HepG2 (cell line): ENCODE measurements around the gene ANO2. TPM values are rescaled to one million over a fixed set of nuclear protein-coding genes. Genes with fewer than 3 reads are reported as not detected.

Experiments
- ATAC-seq: fragments of 200-7000 bp; cut with Tn5 transposase; 3 replicates; pipeline ENCODE4 v1.9.1; 2020; ENCODE audit warnings: mild to moderate bottlenecking, moderate library complexity
- BruUV-seq: library from RNA; stranded (reverse); fragments of 400-500 nt; replicated peaks from 2 replicates; lab custom pipeline; 2021; lab: Mats Ljungman, UMichigan
- CTCF ChIA-PET: fragments of 300-600 bp; formaldehyde crosslinking; extraction: SDS; loops from one replicate; lab custom pipeline; 2021; ENCODE audit warnings: low total read pairs, inconsistent platforms, low intra/inter-chr PET ratio; lab: Yijun Ruan, JAX
- POLR2A ChIA-PET: fragments of 350-600 bp; sonication (Branson Sonifier 250); formaldehyde crosslinking; loops from one replicate; lab custom pipeline; 2020; ENCODE audit warnings: antibody characterized with exemption, inconsistent platforms; lab: Yijun Ruan, JAX
- DNase-seq: peaks from one replicate; pipeline ENCODE4 v3.0.0-alpha.2; 2015; ENCODE audit warnings: low spot score
- FAIRE-seq: peaks from 3 replicates; lab custom pipeline; 2011; peaks lifted over from hg19 to GRCh38; lab: Jason Lieb, UNC
- H2AFZ ChIP-seq: one replicate; pipeline ENCODE4 v1.6.1; 2011; ENCODE audit warnings: low read length, inconsistent platforms
- H3K27ac ChIP-seq: fragments of 300-600 bp; 3 replicates; pipeline ENCODE4 v1.8.0; 2011; ENCODE audit warnings: mixed run types, mild to moderate bottlenecking, mixed read lengths, low read length, inconsistent platforms; ENCODE audit not compliant: insufficient read depth; ENCODE audit errors: extremely low read length
- H3K27me3 ChIP-seq, 2 experiments: fragments of 200-600 bp in 1 of 2; 2 replicates in 1 of 2; 3 replicates in 1 of 2; pipeline versions ENCODE4 v1.6.0 to v1.8.0; 2011; ENCODE audit warnings: low read length in 2 of 2, mild to moderate bottlenecking in 2 of 2, moderate library complexity in 2 of 2, inconsistent platforms in 1 of 2; ENCODE audit not compliant: insufficient read depth in 2 of 2, control insufficient read depth in 1 of 2
- H3K36me3 ChIP-seq, 2 experiments: fragments of 200-600 bp in 1 of 2; replicated peaks in 1 of 2; 2 replicates in 1 of 2; 3 replicates in 1 of 2; pipeline versions ENCODE4 v1.5.1 to v1.8.0; 2011; ENCODE audit warnings: low read length in 2 of 2, inconsistent platforms in 1 of 2; ENCODE audit not compliant: insufficient read depth in 2 of 2, control insufficient read depth in 1 of 2
- H3K4me1 ChIP-seq: 2 replicates; pipeline ENCODE4 v1.5.1; 2012; ENCODE audit warnings: low read length, inconsistent platforms; ENCODE audit not compliant: insufficient read depth
- H3K4me2 ChIP-seq: 2 replicates; pipeline ENCODE4 v1.6.0; 2011; ENCODE audit warnings: low read depth, low read length, inconsistent platforms
- H3K4me3 ChIP-seq, 3 experiments: fragments of 200-600 bp in 1 of 3; sonication (generic), shearing (Covaris generic) in 1 of 3; replicated peaks in 1 of 3; 2 replicates each; pipeline ENCODE4 v1.5.1; 2011 to 2016; ENCODE audit warnings: low read length in 3 of 3, inconsistent platforms in 2 of 3, low read depth in 2 of 3, mild to moderate bottlenecking in 2 of 3, control low read depth in 1 of 3, mixed read lengths in 1 of 3; ENCODE audit not compliant: insufficient read depth in 1 of 3
- H3K79me2 ChIP-seq: one replicate; pipeline ENCODE4 v1.6.1; 2011; ENCODE audit warnings: low read length, inconsistent platforms; ENCODE audit not compliant: insufficient read depth
- H3K9ac ChIP-seq: 2 replicates; pipeline ENCODE4 v1.6.0; 2011; ENCODE audit warnings: mild to moderate bottlenecking, low read depth, low read length, inconsistent platforms; ENCODE audit not compliant: insufficient read depth
- H3K9me3 ChIP-seq: 2 replicates; pipeline ENCODE4 v1.5.1; 2012; ENCODE audit warnings: mild to moderate bottlenecking, low read length
- H4K20me1 ChIP-seq: 2 replicates; pipeline ENCODE4 v1.6.0; 2011; ENCODE audit warnings: inconsistent platforms, mild to moderate bottlenecking, low read length, moderate library complexity; ENCODE audit not compliant: insufficient read depth
- ARID2 ChIP-seq: sonication (generic); formaldehyde crosslinking; IDR thresholded peaks from 2 replicates; pipeline ENCODE4 v1.8.1; 2022; ENCODE audit warnings: mild to moderate bottlenecking, missing genetic modification reagents, borderline replicate concordance
- HNF1A ChIP-seq, 2 experiments: sonication (generic) in 1 of 2; formaldehyde crosslinking in 1 of 2; IDR thresholded peaks; 2 replicates each; pipeline versions ENCODE4 v1.4.0 to v1.6.1; 2016 to 2020; ENCODE audit warnings: borderline replicate concordance in 1 of 2, low read depth in 1 of 2, mild to moderate bottlenecking in 1 of 2, missing genetic modification reagents in 1 of 2
- ZBTB40 ChIP-seq, 2 experiments: fragments of 450-650 bp in 1 of 2; sonication (generic) in 1 of 2; formaldehyde crosslinking in 1 of 2; IDR thresholded peaks; 2 replicates each; pipeline versions ENCODE4 v1.6.1 to v1.8.0; 2016 to 2022; ENCODE audit warnings: antibody characterized with exemption in 1 of 2, mild to moderate bottlenecking in 1 of 2, missing genetic modification reagents in 1 of 2
- WGBS: methylation state at CpG from one replicate; pipeline ENCODE4 v1.1.6; 2017; ENCODE audit warnings: low lambda C conversion rate; 5-methylcytosine and 5-hydroxymethylcytosine counted together
- in situ Hi-C: cut with HindIII; loops from 2 replicates; pipeline ENCODE4 v1.10.0; 2017; ENCODE audit warnings: low pct_unique_long_range_greater_than_20kb; ENCODE audit not compliant: extremely low pct_ligation_motif_present
- intact Hi-C: fragments of 100-400 bp; cut with micrococcal nuclease; formaldehyde crosslinking; loops from one replicate; pipeline ENCODE4 v1.10.0; 2022; ENCODE audit not compliant: unreplicated experiment
- polyA plus RNA-seq, 8 experiments: library from polyadenylated mRNA; depleted of rRNA in 3 of 8; stranded (reverse) in 7 of 8; unstranded in 1 of 8; fragments of >200 nt; fragmentation: Illumina TruSeq in 4 of 8; extraction: Trizol in 4 of 8; gene quantifications; 2 replicates each; pipeline versions ENCODE4 v1.2.1 to v1.2.3, GENCODE V29; 2011 to 2016; ENCODE audit warnings: low read depth in 4 of 8, missing spikeins in 1 of 8, mixed read lengths in 1 of 8; ENCODE audit not compliant: insufficient read depth in 1 of 8
- total RNA-seq, 5 experiments: library from RNA; depleted of rRNA; stranded (reverse); fragments of >200 nt; fragmentation: Illumina TruSeq; extraction: Trizol; gene quantifications; 2 replicates each; pipeline ENCODE4 v1.2.3, GENCODE V29; 2016; ENCODE audit warnings: low read depth in 1 of 5

ANO2 gene
- total and polyA plus RNA-seq, 2 of the 13 experiments (the other 11 are each of a cell fraction or from before 2014, with no cell fraction given), result 0.18 TPM; not detected in 1

- no peak for TF ChIP-seq ARID2
- 0% methylated on average over 1 of the region's 1 CpG for WGBS
- POLR2A ChIA-PET, result no interaction called here
- Histone ChIP-seq H3K4me3 (no peak overlapping the region), H3K9me3 (no peaks in the 10 kb centered on the region), H3K4me2 (no peak overlapping the region), H3K9ac (no peak overlapping the region), H3K4me1 (peaks cover 9% of the 10 kb centered on the region; the same call in 1 of the 2 replicates), H3K79me2 (no peaks in the 10 kb centered on the region), H2AFZ (no peak overlapping the region), H3K27ac (no peak overlapping the region), H3K36me3 (no peaks in the 10 kb centered on the region), H4K20me1 (no peaks in the 10 kb centered on the region), H3K27me3 (no peaks in the 10 kb centered on the region)
- in situ Hi-C loops, result no loop called here
- BruUV-seq, result no TSS peak
- ATAC-seq (no peak), DNase-seq (no peak), FAIRE-seq (no peak)
- intact Hi-C loops, result no loop called here
- CTCF ChIA-PET, result no interaction called here
Observed at GRCh38 chr12:5716201-5716600, 228.9 kb downstream of the ANO2 start.

- 5% methylated on average over 4 of the region's 4 CpGs for WGBS
- ATAC-seq (no peak), FAIRE-seq (no peak), DNase-seq (peak; percentile 6)
- Histone ChIP-seq H2AFZ (no peak overlapping the region), H3K79me2 (no peaks in the 10 kb centered on the region), H3K27ac (no peak overlapping the region), H3K9ac (no peak overlapping the region), H4K20me1 (no peaks in the 10 kb centered on the region), H3K27me3 (no peaks in the 10 kb centered on the region), H3K4me3 (no peak overlapping the region), H3K4me2 (no peak overlapping the region), H3K4me1 (peaks cover 14% of the 10 kb centered on the region; the same call in 1 of the 2 replicates), H3K9me3 (no peaks in the 10 kb centered on the region), H3K36me3 (no peaks in the 10 kb centered on the region)
- CTCF ChIA-PET, result no interaction called here
- in situ Hi-C loops, result no loop called here
- intact Hi-C loops, result no loop called here
- POLR2A ChIA-PET, result no interaction called here
- BruUV-seq, result no TSS peak
- TF ChIP-seq ZBTB40 (IDR thresholded peaks at IDR 0.05), result no peak
- no peak for TF ChIP-seq ZBTB40 (CRISPR knock-in tag; IDR thresholded peaks at IDR 0.05)
- 0 out of 2 replicates have a peak, but pooled peaks have one; percentile 25 for TF ChIP-seq HNF1A (IDR thresholded peaks at IDR 0.05; ENCODE audit: low read depth)
- TF ChIP-seq HNF1A (CRISPR knock-in tag; IDR thresholded peaks at IDR 0.05; ENCODE audit: borderline replicate concordance), result no peak
Observed at GRCh38 chr12:5715021-5715420, 230.0 kb downstream of the ANO2 start.
